Right renal cortex interstitium (tissue), 3 donors: Measurements from ENCODE around the gene NRP1. TPM values are rescaled to one million over a fixed set of nuclear protein-coding genes. Genes with fewer than 3 reads are reported as not detected.

Source experiments
- DNase-seq, 3 donors: peaks; one replicate each; pipeline ENCODE4 v3.0.0-alpha.2; 2013; ENCODE audit warnings: low read depth in 3 of 3, low spot score in 2 of 3
- polyA plus RNA-seq, 3 donors: library from polyadenylated mRNA; unstranded; fragments of 120-200 nt; gene quantifications; one replicate each; pipeline ENCODE4 v1.2.1, GENCODE V29; 2013; ENCODE audit not compliant: insufficient read length in 3 of 3

Gene NRP1
- polyA plus RNA-seq, 3 donors, result 141 to 165 (median 160) TPM

DNA sequence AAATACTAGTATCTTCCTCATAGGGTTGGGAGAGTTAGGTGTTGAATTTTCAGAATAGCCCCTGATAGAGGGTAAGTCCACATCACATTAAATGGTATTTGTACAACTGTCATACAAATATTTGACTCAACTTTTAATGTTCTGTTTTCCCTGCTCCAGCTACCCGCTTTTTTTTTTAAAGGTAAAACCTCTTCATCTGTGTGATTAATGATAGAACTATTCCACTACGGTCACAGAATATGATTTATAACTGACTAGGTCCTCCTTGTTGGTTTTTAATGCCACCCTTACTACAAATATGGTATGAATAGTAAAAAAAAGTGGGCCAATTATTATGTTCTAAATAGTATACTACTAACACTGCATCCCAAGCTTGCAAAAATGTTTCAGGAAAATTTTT is 15.6 kb upstream of the NRP1 start:
- no peak for DNase-seq

DNA sequence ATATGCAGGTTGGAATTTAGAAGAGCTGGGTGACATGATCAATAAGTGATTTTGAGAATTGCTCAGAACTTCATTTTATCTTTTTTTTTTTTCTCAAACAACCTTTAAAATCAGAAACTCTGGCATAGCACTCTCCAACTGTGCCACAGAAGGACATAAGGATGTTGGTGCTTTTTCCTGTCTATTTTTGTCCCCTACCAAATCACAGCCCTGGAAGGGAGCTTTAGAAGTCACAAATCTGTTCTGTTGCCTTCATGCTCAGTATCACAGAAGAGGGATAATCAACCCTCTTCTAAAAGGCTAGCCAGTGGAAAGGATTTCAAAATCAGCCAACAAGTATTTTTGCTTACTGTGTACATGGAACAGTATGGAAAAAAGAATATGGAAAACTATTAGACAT is 14.8 kb upstream of the NRP1 start:
- DNase-seq, result no peak

DNA sequence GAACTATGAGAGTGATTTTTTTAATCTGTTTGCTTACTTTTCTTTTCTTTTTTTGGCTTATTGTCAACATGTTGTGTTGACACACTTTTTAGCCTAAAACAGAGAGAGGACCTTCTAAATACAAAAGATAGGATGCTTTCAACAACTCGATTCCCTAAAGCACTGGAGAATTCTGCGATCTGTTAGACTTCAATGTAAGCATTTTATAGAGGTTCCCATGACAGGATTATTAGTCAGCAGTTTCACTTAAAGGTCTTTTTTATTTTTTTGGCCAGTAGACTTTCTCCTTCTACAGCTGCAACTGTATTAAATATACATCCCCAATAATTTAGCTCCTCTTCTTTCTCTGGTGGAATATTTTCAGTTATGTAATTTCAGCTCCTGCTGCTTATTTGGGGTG is 12.7 kb upstream of the NRP1 start:
- no peak for DNase-seq

DNA sequence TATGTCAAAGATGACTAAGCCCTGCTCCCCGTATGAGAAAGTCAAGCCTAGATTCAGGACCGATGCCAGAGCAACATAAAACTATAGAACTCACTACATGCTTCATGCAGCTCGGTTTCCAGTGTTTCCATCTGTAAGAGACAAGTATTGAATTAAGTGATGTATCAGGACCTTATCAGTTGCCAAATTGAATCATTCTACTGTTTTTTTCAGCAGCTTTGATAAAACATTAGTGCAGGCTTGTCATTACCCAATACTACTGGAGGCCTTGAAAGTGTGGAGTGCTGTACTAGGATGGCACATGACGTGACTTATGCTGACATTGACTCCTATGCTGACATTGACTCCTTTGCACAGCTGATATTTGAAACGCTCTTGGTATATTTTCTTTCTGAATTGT is 10.8 kb upstream of the NRP1 start:
- no peak for DNase-seq

DNA sequence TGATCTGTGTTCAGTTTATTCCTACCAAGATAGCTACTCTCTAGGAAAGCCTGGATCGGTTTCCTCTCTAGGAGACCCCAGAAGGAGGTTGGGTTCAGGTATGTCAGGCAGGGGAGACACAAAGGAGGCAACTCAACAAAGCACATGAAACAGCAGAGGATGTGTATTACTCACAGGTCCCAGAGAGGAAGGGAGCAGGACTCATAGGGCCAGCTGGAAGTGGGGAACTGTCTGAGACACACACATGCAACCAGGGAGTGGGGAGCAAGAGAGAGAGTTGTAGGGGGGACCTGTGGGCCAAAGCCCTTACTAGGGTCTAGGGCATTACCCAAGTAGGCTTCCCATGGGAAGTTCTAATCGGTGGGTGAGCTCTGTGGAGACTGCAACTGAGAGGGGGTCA is 10.2 kb upstream of the NRP1 start:
- no peak for DNase-seq

DNA sequence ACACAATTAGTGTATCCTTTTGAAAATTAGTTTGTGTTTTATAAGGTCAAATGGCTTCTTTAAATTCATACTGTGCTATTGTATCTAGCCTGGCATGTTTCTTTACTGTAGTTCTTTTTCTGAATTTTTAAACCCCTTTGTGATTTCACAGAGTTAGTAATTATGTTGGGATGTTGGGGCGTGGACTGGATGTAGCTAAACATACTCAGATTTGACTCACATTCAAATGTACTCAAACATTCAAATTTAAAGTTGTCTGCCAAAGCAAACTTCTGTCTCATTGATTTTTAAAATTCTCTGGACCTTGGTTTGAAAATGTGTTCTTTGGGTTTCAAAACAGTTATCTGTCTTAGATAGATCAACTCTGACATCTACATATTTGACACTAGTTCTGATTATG is 7.2 kb upstream of the NRP1 start:
- DNase-seq, result no peak

DNA sequence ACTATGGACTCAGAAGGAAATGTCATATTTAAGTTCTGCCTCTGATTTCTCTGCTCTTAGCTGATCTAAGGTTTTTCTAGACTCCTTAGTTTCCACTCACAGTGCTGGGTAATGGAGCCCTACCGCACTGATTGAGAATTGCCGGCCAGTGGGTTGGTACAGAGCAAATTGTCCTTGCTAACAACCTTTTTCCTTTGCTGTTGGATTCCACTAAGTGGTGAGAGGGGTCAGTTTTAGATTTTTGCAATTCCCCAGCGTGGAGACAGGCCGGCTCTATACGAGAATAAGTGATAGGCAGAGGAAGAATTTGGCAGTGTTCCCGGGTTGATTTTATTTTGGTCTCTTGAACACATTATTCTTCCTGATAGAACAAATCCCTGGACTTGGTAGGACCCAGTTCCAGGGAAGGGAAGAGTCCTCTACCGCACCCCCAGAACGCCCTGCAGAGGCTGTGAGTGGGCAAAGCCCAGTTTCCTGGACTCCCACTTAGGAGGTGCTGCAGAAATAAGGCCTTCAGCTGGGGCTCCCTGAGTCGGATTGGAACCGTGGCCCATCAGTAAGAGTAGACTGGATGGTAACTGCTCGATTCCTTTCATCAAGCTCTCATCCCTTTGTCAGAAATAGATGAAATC is 3.0 kb upstream of the NRP1 start:
- no peak for DNase-seq

DNA sequence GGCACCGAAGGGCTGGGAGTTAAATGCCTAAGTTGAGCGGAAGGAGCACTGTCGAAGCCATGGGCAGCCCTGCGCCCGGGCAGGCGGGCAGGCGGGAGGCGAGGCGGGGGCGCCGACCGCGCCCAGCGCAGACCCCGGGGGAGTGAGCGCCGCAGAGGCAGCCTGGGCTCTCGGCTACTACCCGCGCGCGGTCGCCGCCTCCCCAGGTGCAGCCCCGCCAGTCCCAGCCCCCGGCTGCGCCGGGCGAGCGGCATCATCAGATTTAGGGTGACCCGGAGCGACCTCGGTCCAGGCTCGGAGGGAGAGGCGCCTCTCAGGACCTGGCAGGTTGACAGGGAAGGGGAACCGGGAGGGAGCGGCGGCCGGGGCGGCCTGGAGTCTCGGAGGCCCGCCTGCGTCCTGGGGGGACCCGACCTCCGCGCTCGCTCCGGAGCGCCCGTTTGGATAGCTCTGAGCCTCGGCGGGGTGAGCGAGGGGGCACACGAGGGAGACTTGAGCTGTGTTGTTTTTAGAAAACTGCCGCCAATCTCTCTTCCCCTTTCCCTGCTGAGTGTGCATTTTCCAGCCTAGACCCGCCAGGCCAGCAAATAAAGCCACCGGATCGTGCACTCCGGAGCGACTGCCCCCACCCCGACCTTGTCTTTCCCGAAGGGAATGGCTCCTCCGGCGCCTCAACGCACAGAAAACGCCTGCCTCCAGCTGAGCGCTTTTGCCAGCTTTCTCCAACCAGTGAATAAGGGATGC is 2.3 kb upstream of the NRP1 start:
- no peak for DNase-seq

DNA sequence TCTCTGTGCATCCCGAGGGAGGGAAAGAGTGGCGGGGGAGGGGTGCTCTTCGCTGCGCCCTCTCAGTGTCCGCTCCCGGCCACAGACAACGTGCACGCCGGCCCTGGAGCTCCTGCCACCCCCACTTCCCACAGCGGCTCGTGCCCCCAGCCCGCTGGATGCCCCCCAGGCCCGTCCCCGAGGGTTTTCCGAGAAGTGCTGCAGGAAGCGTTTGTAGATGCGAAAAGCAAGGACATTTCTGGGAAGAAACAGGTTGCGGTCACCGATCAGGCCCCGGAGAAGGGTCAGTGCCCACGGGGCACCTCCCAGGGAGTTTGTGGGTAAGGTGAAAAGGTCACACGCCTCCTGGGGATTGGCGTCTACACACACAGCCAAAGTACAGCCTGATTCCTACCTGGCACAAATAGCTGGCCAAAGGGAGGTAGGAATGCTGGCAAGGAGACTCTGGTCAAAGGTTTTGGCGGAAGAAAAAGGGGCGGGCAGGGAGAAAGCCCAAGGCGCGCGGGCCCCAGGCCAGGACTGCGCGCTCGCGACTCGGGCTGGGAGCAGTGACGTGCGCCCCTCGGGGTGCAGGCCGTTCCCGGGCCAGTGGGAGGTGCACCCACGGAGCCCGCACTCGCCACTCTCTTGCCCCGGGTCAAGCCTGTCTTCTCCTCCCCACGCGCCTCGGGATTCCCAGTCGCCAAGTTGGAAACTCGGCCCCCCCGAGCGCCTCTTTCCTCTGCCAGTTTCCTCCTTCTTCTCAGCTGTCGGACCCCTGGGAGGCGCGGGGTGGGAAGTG is 1.5 kb upstream of the NRP1 start:
- no peak for DNase-seq

DNA sequence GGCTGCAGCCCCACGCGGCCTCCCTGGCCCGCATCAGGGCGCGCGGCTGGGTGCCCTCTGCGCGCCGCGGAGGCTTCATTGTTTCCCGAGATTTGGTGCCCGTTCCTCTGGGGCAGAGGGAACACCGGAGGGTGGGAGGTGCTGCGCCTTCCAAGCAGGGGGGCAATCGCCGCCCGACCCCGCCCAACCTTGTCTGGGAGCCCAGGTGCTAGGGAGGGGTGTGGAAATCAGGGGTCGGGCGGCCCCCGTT is 1.0 kb upstream of the NRP1 start:
- DNase-seq, result no peak

DNA sequence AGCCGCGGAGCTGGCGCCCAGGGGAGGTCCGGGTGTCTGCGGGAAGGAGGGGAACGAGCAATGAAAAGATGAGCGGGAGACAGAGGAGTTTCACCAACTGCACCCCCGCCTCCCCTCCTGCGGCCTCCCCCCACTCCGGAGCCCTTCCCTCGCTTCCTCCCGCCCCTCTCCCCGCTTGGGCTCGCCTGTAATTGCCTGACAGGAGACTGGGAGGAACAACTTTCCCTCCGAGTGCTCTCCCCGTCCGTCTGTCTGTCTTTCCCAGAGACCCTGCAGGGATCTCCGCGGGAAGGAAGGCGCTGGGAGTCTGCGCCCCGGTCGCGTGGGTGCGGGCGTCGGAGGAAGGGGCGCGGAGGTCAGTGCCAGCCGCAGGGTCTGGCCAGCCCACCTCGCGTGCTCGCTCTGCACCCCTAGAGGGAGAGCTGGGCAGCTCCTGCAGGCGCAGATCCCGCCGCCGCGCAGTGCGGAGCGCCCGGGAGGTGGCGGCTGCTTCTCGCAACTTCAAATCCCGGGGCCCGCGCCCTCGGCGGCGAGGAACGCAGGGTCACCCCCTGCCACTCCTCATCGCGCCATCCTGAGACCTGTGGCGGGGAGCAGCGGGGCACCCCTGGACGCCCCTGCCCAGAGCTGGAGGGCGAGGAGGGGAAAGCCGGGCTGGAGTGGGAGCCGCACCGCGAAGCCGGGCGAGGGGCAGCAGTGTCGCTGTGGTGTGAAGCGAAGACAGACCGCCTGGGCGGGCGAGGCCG is 511 bp upstream of the NRP1 start:
- DNase-seq, result peak in 1 of 3 donors; percentile 84

DNA sequence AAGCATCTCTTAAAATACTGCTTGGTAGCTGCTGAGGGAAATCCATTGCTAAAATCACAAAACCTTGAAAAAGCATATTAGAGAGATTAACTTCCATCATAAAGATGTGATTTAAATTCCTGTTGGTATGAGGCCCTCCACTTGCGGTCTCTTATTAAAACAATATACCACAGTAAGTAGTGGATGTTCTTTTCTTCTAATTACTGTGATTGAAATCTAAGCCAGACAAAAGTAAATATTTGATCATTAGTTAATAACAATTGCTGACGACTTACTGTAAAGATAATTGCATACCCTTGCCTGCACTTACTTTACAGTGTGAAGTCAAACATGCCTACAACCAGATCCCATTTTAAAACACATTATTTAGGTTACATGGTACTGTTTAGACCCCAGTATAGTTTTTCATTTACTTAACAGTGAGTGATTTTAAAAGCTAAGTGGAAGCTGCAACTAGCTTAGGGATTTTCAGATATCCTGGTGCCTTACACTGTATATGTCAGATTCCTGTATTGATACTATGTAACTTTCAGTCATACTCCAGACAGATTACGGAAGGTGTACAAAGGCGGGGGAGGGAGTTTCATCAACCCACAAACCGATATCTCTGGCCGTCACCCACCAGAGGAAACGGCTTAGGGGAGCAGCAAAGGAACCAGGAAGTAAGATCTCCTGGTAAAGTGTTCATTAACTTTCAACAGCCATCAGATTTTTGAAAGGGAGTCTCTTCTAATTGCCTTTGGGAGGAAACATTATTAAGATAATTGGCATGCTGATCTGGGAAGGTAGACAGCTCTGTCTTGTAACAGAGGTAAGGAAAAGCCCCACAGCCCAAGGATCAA is 986 bp downstream of the NRP1 start:
- DNase-seq, result no peak

DNA sequence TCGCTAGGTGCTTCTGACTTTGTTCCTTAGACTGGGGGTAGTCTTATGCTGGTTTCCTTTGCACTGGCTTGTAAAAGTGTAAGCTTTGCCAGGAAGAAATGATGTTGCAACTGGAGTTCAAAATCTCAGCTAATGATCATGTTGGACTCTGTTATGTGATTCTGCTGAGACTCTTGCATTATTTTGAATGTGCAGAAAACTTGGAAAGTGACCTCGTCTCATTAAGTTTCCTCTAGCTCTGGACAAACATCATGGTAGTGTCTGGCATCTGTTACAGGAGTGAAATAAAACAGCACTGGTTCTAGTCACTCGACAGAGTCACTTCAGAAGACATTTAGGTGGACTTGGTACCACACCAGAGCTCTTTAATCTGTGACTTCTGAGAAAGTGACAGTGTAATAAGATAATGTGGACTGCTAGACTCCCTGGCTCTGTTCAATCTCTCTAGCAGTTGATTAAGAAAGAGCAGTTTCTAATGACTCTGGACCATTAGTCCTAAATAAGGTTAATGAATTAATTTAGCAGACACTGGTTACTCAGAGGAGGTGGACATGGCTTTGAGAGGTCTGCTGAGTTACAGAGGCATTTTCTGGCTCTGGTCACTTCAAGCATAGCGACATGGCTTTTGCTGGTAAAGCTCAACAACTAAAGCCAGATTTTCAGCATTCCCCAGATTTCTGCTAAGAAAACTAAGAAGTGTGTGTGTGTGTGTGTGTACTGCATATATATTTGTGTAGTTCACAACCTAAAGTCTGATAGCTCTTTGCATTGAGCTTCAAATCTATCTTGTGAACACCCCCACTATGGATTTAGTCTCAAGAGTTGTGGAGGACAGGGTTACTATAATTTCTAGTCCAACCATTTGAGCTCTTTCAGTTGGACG is 2.0 kb downstream of the NRP1 start:
- DNase-seq, result no peak

DNA sequence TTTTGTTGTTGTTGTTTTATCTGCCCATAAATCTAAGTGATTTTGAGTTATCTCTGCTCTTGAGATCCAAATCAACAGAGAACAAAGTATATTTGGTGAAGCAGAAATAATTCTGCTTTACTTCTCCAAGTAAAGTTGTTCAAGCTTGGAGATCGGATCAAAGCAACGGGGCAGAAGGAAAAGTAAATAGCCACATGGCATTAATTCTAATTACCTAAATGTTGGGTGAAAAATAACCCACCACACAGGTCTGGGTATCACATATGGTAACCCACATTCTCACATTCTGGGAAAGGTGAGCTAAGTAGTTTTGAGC is 3.1 kb downstream of the NRP1 start:
- DNase-seq, result no peak

DNA sequence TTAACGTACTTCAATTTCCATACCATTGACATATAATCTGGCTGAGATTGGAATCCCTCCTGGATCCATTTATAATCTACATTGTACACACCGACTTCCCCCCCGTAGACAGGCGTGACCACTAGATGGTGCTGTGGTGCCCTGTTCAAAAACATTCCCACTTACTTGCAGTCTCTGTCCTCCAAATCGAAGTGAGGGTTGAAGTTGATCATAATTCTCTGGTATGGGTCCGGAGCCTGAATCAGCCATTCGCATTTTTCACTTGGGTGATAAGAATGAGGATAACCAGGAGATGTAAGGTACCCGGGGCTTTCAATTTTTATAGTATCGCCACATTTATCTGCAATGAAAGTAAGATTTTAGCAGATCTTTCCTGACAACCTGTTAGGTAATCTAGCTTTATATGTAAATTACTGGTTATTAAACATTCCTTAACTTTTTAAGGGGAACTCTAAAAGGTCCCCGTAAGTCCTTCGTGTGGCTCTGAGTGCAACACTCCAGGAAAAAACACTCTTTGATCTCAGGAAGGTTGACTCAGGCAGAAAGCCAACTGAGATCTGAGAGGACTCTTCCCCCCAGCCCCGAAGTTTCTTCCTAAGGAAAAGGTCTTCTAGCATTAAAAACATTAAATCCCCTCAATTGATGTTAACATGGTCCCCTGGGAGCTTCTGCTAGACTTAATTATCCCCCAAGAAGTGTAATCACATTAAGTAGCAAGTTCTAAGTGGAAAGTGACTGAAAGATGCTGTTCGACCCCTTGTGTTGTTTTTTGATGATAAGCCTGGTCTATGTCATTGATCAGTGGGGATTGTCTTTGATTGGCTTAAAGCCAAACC is 3.7 kb downstream of the NRP1 start:
- DNase-seq, result peak in 1 of 3 donors; percentile 76

DNA sequence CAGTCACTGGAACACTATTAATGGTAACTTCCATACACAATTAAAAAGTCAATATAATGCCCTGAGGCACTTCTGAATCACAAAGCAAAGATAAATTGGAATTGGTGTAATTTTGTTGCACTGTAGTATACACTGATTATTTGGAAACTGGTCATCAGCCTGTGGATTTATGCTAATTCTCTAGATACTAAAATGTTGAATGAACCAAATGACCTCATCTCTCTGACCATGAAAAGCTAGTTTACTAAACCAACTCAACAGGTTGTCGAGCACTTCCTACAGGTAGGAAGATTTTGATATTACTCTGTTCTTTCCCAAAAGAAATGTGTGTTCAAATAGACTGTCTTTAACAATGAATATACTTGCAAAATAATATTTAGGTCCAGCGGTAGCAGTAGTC is 5.3 kb downstream of the NRP1 start:
- DNase-seq, result no peak

DNA sequence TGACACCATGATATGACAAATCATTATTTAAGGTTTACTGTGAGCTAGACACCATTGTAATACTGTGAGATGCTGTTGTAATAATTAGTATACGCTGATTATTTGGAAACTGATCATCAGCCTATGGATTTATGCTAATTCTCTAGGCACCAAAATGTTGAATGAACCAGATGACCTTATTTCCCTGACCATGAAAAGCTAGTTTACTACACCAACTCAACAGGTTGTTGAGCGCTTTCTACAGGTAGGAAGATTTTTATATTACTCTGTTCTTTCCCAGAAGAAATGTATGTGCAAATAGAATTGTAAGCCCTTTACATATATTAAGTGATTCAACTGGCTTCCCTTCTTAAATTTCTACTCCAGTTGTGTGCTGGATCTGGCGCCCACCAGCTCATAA is 6.2 kb downstream of the NRP1 start:
- no peak for DNase-seq

DNA sequence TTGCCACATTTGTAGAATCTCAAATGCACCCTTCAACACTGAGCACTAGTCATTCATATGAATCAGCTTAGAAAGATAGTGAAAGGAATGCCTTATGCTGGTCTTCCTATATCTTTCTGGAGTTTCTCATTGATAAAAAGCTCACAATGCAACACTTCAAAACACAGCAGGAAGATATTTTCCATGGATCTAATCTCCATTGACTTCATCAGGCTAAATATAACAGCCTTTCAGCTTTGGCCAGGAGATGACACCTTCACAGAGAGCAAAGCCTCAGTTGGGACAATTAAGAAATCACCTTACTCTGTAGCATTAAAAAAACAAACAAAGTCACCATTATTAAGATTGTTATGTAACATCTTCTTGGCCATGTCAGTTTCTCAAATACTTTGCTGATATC is 6.7 kb downstream of the NRP1 start:
- no peak for DNase-seq

DNA sequence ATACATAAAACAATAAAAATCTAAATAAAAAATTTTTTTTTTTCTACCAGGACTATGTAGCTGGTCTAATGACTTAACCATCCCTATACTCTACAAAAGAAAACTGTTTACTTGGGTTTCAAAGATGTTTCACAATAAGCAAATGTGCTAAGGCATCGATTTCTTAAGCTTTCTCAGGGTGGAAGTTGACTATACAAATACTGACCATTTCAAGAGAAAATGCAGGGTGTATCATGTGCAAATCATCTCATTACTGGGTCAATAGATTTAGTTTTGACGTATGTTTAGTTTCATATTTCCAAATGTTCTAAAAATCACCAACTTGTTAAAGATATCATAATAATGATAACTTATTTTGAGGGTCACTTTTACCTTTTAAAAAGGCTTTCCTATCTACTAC is 7.5 kb downstream of the NRP1 start:
- DNase-seq, result no peak
